Left hindlimb (tissue), 1 donor: ENCODE data around the gene TFAP2E.
A peak's percentile ranks its signal among the peaks of the same experiment; 100 is the strongest.

Experiments
- DNase-seq: peaks from one replicate; pipeline ENCODE4 v3.0.0-alpha.2; 2018

The TFAP2E gene

GRCh38 chr1:35557611-35558373, 15.3 kb upstream of the TFAP2E start, which contains the start of gene NCDN:
Gene NCDN (plus strand): TSS chr1:35557799. CDS start chr1:35558191, 392 bp downstream.
- peak; percentile 98 for DNase-seq

- DNase-seq: no peak
Observed at GRCh38 chr1:35558374-35559316, 14.5 kb upstream of the TFAP2E start.

GRCh38 chr1:35559317-35559944, 13.7 kb upstream of the TFAP2E start:
- DNase-seq: no peak

- DNase-seq: no peak
Observed at GRCh38 chr1:35560256-35561225, 12.6 kb upstream of the TFAP2E start.

GRCh38 chr1:35561297-35561971, 11.7 kb upstream of the TFAP2E start:
- DNase-seq: no peak

DNA sequence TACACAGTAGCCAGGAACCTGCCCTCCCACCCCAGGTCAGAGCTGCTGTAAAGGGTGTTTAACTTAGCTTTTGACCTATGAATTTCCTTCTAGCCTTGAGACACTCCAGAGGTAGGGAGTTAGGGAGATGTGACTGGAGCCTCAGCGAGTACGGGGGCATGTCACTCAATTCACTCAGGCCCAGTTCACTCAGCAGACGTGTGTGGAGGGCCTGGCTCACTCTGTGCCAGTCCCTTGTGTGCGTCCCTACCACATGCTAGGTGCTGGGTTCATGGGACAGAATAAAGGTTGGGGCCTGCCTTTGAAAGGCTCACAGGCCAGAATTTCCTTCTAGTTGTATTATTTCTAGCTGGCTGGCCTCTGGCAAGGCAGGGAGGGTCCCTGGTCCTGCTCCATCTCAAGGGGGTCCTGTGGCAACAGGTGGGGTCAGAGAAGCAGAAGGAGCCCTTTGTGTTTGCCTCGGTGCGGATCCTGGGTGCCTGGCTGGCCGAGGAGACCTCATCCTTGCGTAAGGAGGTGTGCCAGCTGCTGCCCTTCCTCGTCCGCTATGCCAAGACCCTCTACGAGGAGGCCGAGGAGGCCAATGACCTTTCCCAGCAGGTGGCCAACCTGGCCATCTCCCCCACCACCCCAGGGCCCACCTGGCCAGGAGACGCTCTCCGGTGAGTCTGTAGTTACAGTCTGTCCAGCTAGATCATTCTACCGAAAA, 11.0 kb upstream of the TFAP2E start:
- no peak for DNase-seq

- no peak for DNase-seq
Observed at GRCh38 chr1:35563166-35563565, 9.9 kb upstream of the TFAP2E start.

- DNase-seq: no peak
Observed at GRCh38 chr1:35564037-35564883, 8.9 kb upstream of the TFAP2E start.

- no peak for DNase-seq
Observed at GRCh38 chr1:35564884-35565741, 8.0 kb upstream of the TFAP2E start.

- DNase-seq: no peak
Observed at GRCh38 chr1:35565742-35566133, 7.4 kb upstream of the TFAP2E start.

DNA sequence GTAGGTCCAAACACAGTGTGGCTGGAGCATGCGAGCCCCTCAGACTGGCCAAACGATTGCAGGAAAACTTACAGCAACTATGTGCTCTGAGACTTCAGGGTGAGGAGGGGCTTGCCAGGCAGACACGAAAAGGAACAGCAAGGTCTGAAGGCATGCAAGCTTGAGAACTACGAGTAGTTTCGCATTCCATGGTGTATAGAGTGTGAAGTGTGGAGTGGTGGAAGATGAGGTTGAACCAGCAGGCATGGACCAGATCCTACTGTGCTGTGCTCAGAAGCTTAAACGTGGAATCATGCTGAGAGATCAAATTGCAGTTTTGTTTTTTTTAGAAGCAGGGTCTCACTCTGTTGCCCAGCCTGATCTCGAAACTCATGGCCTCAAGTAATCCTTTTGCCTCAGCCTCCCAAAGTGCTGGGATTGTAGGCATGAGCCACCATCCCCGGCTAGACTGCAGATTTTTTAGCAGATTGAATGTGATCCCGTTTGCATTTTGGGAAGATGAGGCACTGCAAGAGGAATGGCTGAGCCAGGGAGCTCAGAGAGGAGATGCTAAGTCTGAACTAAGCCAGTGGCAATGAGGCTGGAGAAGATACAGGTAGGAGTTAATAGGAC, 5.1 kb upstream of the TFAP2E start:
- DNase-seq: no peak

DNA sequence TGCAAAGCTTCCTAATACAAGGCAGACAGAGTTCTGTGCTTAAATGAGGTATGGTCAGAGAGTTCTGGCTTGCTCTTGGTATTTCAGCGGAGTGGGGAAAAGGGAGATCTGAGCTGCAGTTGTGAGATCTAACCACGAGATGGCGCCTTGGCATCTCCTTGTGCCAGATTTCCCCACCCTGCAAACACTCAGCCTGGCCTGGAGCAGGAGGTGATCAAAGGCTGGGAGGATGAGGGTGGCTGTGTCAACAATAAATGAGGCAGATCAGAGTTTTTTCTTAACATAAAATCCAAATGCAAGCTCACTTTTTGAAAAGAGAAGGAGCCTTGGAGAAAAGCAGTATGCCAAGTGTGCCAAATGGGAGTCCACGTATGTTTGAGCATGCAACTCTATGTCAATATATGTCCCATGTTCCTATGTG, 4.1 kb upstream of the TFAP2E start:
- peak; percentile 77 for DNase-seq

DNA sequence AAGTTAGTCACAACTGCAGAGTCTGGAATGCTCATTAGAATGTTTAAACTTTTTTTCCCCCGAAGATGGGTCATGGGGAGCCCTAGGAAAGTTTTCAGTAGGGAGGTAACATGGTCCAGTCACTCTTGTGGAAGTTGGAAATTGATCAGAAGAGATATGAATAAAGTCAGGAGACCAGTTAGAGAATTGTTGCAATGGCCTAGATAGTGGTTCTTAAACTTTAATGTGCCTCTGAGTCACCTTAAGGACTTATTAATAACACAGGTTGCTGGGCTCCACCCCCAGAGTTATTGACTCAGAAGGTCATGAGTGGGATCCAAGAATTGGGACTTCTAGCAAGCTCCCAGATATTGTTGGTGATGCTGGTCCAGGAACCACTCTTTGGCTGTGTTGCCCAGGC, 3.2 kb upstream of the TFAP2E start:
- no peak for DNase-seq

GRCh38 chr1:35570589-35571137, 2.5 kb upstream of the TFAP2E start:
- DNase-seq: peak; percentile 8

DNA sequence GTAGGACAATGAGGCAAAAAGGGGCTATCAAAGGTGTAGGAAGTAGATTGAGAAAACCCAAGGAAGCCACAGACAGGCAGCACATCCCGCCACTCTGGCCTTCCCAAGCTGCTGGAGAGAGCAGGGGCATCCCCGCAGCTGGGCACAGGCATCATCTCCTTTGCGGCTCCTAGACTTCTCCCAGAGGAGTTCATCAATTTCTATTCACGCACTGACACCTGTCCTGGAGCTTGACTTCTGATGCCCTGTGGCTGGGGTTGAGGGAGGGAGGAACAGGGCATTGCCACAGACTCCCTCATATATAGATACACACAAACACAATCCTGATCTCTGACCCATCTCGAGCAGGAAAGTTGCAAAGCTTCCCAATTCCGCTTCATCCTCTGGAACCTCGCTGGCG, 1.9 kb upstream of the TFAP2E start:
- peak; percentile 20 for DNase-seq

GRCh38 chr1:35572296-35572695, 818 bp upstream of the TFAP2E start:
- DNase-seq: peak; percentile 12

- peak; percentile 25 for DNase-seq
Observed at GRCh38 chr1:35574125-35574654, 1.1 kb downstream of the TFAP2E start.
